Breast epithelium (tissue), 3 donors: ENCODE data around the gene KRTAP4-11.

Experiments
- CTCF ChIP-seq, 3 donors: fragments of 450-650 bp; IDR thresholded peaks; one replicate each; pipeline ENCODE4 v1.5.1; 2016 to 2017; ENCODE audit warnings: antibody characterized with exemption in 3 of 3, mild to moderate bottlenecking in 3 of 3, moderate library complexity in 3 of 3
- POLR2AphosphoS5 ChIP-seq, 3 donors: sonication (generic); formaldehyde crosslinking; IDR thresholded peaks; one replicate each; pipeline ENCODE4 v1.6.1; 2017; ENCODE audit warnings: antibody characterized with exemption in 3 of 3

GRCh38 chr17:41149652-41149985 is 31.4 kb upstream of the KRTAP4-11 start, which contains the start of gene KRTAP4-5:
- no peak for TF ChIP-seq CTCF (IDR thresholded peaks at IDR 0.05)
- TF ChIP-seq POLR2AphosphoS5 (IDR thresholded peaks at IDR 0.05) = no peak
